DMS153 (cell line): ENCODE results near the gene GMEB1.

Experiments
- DNase-seq: peaks from one replicate; lab custom pipeline; 2025; lab: John Stamatoyannopoulos, UW

The GMEB1 gene

GRCh38 chr1:28751315-28752060 is 82.9 kb downstream of the GMEB1 start:
- no peak for DNase-seq

GRCh38 chr1:28755701-28756100 is 87.1 kb downstream of the GMEB1 start:
- no peak for DNase-seq

- DNase-seq = no peak
Measured at GRCh38 chr1:28756846-28757245, 88.3 kb downstream of the GMEB1 start.

GRCh38 chr1:28758420-28758819 is 89.8 kb downstream of the GMEB1 start:
- DNase-seq = no peak

- no peak for DNase-seq
Measured at GRCh38 chr1:28759257-28759656, 90.7 kb downstream of the GMEB1 start.

GRCh38 chr1:28761189-28761588 is 92.6 kb downstream of the GMEB1 start:
- DNase-seq = no peak

- DNase-seq = no peak
Measured at GRCh38 chr1:28766532-28767183, 98.1 kb downstream of the GMEB1 start.
